Astrocyte of the cerebellum (primary cell): ENCODE data around the gene PKN1.

Source experiments
- DNase-seq: peaks from one replicate; pipeline ENCODE4 v3.0.0-alpha.2; 2011; ENCODE audit warnings: low read depth
- H3K4me3 ChIP-seq: 2 replicates; pipeline ENCODE4 v1.5.1; 2011; ENCODE audit warnings: mild to moderate bottlenecking, low read depth, low read length, moderate library complexity
- CTCF ChIP-seq: IDR thresholded peaks from 2 replicates; pipeline ENCODE4 v1.5.1; 2012; ENCODE audit warnings: low read length, low read depth, moderate library complexity, mild to moderate bottlenecking; ENCODE audit errors: missing control alignments
- in situ Hi-C: cut with HindIII; loops from 2 replicates; pipeline ENCODE4 v1.10.0; 2017; ENCODE audit warnings: low sequenced_read_pairs

Gene PKN1

DNA sequence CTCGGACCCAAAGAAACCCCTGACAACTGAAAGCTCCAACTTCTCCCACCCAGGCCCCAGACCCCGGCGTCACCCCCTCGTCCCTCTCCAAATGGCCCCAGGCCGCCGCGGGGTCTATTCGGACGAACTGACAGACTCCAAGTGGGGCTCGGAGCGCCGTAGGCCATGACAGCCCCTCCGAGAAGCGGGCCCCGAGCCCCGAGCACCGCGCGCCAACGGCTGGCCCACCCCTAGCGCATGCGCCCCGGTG, 14.3 kb upstream of the PKN1 start:
- DNase-seq = no peak
- H3K4me3 ChIP-seq = peak overlapping the region; percentile 66
- TF ChIP-seq CTCF = no peak
- in situ Hi-C loops = loop anchor here (25.0 kb wide), 1 partner anchor 94 kb away; the partner anchor contains the start of gene DNAJB1

DNA sequence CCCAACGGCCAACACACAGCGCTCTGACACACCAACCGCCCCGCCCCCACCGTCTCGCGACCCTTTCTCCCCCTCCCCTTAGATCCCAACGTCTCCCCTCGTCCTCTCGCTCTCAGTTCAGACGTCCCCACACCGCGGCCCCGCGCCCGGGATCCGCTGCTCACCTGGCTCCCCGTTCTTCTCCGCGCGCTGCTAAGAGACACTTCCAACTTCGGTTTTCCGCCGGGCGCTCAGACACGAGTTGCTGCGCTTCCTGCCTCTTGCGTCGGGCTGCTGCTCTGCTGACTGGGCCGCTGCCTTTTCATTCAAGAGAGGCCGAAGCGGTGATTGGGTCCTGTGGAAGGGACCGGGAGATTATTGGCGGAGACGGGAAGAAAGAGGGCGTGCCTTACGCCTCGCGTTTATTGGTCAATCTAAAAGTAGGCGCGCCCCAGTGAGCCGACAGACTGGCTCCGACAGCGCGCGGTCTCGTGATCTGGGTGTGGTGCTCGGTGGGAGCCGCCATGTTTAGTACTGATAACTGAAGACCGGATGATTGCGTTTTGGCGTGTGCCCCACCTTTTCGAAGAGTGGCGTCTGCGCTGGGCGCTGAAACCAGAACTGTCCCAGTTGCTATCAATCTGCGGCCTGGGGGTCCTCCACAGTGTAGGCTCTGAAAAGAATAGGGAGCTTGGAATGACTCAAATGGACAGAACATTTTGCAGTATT, 13.8 kb upstream of the PKN1 start, which contains the start of gene DDX39A:
TSS of gene DDX39A (minus strand) at position 236 of the 708 bp plus-strand sequence. CDS start 6,121 bp downstream, outside the sequence.
- in situ Hi-C loops = loop anchor here (25.0 kb wide), 1 partner anchor 93 kb away; the partner anchor contains the start of gene DNAJB1
- peak; percentile 99 for DNase-seq
- no peak for TF ChIP-seq CTCF
- peak within 1 kb of the TSS; percentile 66 for H3K4me3 ChIP-seq

DNA sequence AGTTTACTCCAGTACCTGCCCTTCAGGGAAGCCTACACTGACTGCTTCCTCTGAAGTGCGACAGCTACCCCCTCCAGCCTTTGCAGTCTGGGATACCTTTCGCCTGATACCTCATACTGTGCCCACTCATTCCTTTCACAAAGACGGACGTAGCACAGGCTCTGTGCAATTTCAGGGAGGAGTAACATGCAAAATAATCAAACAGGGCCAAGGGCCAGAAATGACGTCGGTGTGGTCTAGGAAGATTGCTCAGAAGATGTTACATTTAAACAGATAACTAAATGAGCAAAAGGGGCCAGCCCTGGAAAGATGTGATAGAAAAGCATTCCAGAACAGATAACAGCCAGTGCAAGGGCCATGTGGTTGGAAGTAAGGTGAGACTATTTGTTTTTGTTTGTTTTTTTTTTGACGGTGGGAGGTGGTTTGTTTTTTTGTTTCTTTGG, 7.4 kb upstream of the PKN1 start:
- DNase-seq = no peak
- TF ChIP-seq CTCF = no peak
- in situ Hi-C loops = no loop called here
- no peak overlapping the region for H3K4me3 ChIP-seq

DNA sequence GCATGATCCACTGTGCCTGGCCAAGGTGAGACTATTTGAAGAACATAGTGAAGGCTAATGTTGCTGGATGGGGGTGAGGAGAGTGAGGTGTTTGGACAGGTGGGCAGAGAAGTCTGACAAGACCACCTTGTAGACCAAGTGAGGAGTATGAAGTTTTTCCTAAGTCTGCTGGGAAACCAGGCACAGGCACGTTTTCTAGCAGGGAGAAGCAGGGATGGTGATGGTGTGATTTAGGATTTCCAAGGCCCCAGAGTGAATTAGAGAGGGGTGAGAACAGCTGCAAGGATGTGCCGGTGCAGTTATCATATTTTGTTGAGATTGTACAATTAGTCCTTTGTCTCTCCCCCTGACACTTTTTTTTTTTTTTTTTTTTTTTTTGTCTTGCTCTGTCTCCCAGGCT, 5.6 kb upstream of the PKN1 start:
- in situ Hi-C loops = no loop called here
- no peak overlapping the region for H3K4me3 ChIP-seq
- TF ChIP-seq CTCF = no peak
- DNase-seq = no peak

DNA sequence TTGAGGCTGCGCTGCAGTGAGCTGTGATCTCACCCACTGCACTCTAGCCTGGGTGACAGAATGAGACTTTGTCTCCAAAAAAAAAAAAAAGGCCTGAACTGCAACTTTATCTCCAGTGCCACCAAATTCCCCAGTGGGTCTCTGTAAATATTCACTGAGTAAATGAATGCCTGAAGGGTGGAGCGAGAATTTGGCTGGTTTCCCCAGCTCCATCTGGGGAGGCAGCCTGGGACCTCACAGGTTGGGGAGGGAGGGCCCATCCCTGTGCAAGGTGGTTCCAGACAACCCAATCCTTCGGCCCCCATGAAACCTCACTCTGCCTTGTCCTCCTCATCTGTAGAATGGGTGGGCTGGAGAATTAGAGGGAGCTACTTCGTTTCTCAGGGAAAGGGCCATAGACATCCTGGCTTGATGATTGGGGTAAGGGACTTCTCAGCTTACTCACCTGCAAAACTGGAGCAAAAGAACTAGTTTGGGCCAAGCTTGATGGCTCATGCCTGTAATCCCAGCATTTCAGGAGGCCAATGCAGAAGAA, 4.2 kb upstream of the PKN1 start:
- no peak for DNase-seq
- no peak for TF ChIP-seq CTCF
- in situ Hi-C loops = no loop called here
- H3K4me3 ChIP-seq = no peak overlapping the region

DNA sequence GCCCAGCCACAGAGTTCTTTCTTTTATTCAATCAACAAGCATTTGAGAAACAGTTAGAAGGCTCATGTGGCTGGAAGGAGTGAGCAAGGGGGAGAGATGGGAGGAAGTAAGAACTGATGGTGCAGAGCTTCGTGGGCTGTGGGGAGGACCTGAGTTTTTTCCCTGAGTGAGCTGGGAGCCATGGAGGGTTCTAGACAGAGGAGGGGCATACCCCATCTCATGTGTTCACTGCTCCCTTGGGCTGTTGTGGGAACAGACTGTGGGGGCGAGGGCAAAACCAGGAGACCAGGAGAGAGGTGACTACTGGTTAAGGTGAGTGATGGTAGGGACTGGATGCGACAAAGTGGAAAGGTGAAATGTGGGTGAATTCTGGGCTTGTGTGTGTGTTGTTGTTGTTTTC, 2.4 kb upstream of the PKN1 start:
- no peak for DNase-seq
- in situ Hi-C loops = no loop called here
- no peak for TF ChIP-seq CTCF
- no peak overlapping the region for H3K4me3 ChIP-seq
